GM12878 (cell line): ENCODE measurements around the gene FBN2. TPM values are rescaled to one million over a fixed set of nuclear protein-coding genes. Genes with fewer than 3 reads are reported as not detected.

Experiments
- ATAC-seq: fragments of 200-7000 bp; cut with Tn5 transposase; 3 replicates; pipeline ENCODE4 v1.9.1; 2020; ENCODE audit warnings: mild to moderate bottlenecking, moderate library complexity
- BruUV-seq: library from RNA; stranded (reverse); fragments of 400-500 nt; replicated peaks from 2 replicates; lab custom pipeline; 2021; lab: Mats Ljungman, UMichigan
- CTCF ChIA-PET: fragments of 300-600 bp; sonication (Branson Sonifier 250); formaldehyde crosslinking; extraction: SDS; loops from one replicate; lab custom pipeline; 2021; ENCODE audit warnings: inconsistent platforms; lab: Yijun Ruan, JAX
- POLR2A ChIA-PET: fragments of 350-600 bp; formaldehyde crosslinking; extraction: SDS; loops from one replicate; lab custom pipeline; 2021; ENCODE audit warnings: inconsistent platforms; lab: Charles Lee
- RAD21 ChIA-PET: fragments of 300-600 bp; sonication (Branson Sonifier 250); formaldehyde crosslinking; loops from one replicate; lab custom pipeline; 2023; ENCODE audit warnings: antibody characterized with exemption; ENCODE audit not compliant: unreplicated experiment; lab: Charles Lee
- SMC1A ChIA-PET: fragments of 300-600 bp; sonication (Branson Sonifier 250); formaldehyde crosslinking; loops from one replicate; lab custom pipeline; 2023; ENCODE audit not compliant: unreplicated experiment, uncharacterized antibody; lab: Charles Lee
- DNase-seq: peaks from one replicate; pipeline ENCODE4 v3.0.0-alpha.2; 2011; ENCODE audit warnings: low read depth, low spot score
- FAIRE-seq: peaks from 3 replicates; lab custom pipeline; 2011; peaks lifted over from hg19 to GRCh38; lab: Jason Lieb, UNC
- H2AFZ ChIP-seq: 2 replicates; pipeline ENCODE4 v1.6.0; 2011; ENCODE audit warnings: low read depth, low read length, control low read depth; ENCODE audit not compliant: control insufficient read depth
- H3K27ac ChIP-seq: 2 replicates; pipeline ENCODE4 v1.5.1; 2011; ENCODE audit warnings: control low read depth; ENCODE audit not compliant: control insufficient read depth, insufficient read depth
- H3K27me3 ChIP-seq, 2 experiments: replicated peaks in 1 of 2; 2 replicates each; pipeline versions ENCODE4 v1.6.0 to v1.6.1; 2011; ENCODE audit warnings: low read length in 1 of 2; ENCODE audit not compliant: control insufficient read depth in 2 of 2, insufficient read depth in 2 of 2
- H3K36me3 ChIP-seq, 2 experiments: 2 replicates each; pipeline ENCODE4 v1.5.1; 2011; ENCODE audit warnings: low read length in 1 of 2; ENCODE audit not compliant: control insufficient read depth in 2 of 2, insufficient read depth in 2 of 2
- H3K4me1 ChIP-seq: 2 replicates; pipeline ENCODE4 v1.6.1; 2011; ENCODE audit warnings: mild to moderate bottlenecking, low read length, moderate library complexity, mixed read lengths; ENCODE audit not compliant: control insufficient read depth, insufficient read depth
- H3K4me2 ChIP-seq: 2 replicates; pipeline ENCODE4 v1.6.0; 2011; ENCODE audit warnings: control low read depth; ENCODE audit not compliant: control insufficient read depth, insufficient read depth
- H3K4me3 ChIP-seq: fragments of 200-600 bp; sonication (generic); 2 replicates; pipeline ENCODE4 v1.5.1; 2016
- H3K79me2 ChIP-seq: 2 replicates; pipeline ENCODE4 v1.6.0; 2011; ENCODE audit warnings: low read length; ENCODE audit not compliant: control insufficient read depth, insufficient read depth
- H3K9ac ChIP-seq: 2 replicates; pipeline ENCODE4 v1.8.0; 2011; ENCODE audit warnings: low read length, control low read depth, mixed read lengths; ENCODE audit not compliant: control insufficient read depth, insufficient read depth
- H3K9me3 ChIP-seq: replicated peaks from 3 replicates; pipeline ENCODE4 v1.5.1; 2011; ENCODE audit warnings: mild to moderate bottlenecking, low read length; ENCODE audit not compliant: control insufficient read depth, insufficient read depth
- H4K20me1 ChIP-seq: 2 replicates; pipeline ENCODE4 v1.6.0; 2011; ENCODE audit not compliant: control insufficient read depth, insufficient read depth
- CUX1 ChIP-seq: IDR thresholded peaks from 2 replicates; pipeline ENCODE4 v1.6.1; 2012; ENCODE audit warnings: improper control_type of control experiment, low read depth, low read length; ENCODE audit not compliant: insufficient replicate concordance
- EGR1 ChIP-seq, 2 experiments: IDR thresholded peaks; 1 replicate in 1 of 2; 2 replicates in 1 of 2; pipeline ENCODE4 v1.6.1; 2011 to 2012; ENCODE audit warnings: low read depth in 2 of 2, low read length in 2 of 2, borderline replicate concordance in 1 of 2, mild to moderate bottlenecking in 1 of 2, moderate library complexity in 1 of 2
- HSF1 ChIP-seq: fragments of 150-350 bp; IDR thresholded peaks from 2 replicates; pipeline ENCODE4 v1.6.1; 2014; ENCODE audit warnings: mild to moderate bottlenecking, low read depth, low read length
- IRF4 ChIP-seq: IDR thresholded peaks from 2 replicates; pipeline ENCODE4 v1.6.1; 2011; ENCODE audit warnings: low read depth, low read length
- MTA2 ChIP-seq: fragments of 450-650 bp; IDR thresholded peaks from 2 replicates; pipeline ENCODE4 v1.6.1; 2016; ENCODE audit warnings: low read depth, mild to moderate bottlenecking, moderate library complexity
- SMAD5 ChIP-seq: IDR thresholded peaks from 2 replicates; pipeline ENCODE4 v1.6.1; 2016; ENCODE audit warnings: antibody characterized with exemption, low read depth
- SRF ChIP-seq, 2 experiments: IDR thresholded peaks; 2 replicates each; pipeline ENCODE4 v1.6.1; 2011; ENCODE audit warnings: low read depth in 2 of 2, low read length in 2 of 2, mild to moderate bottlenecking in 1 of 2, moderate library complexity in 1 of 2
- SUPT20H ChIP-seq: IDR thresholded peaks from 2 replicates; pipeline ENCODE4 v1.6.1; 2011; ENCODE audit warnings: low read depth, mild to moderate bottlenecking, low read length, moderate library complexity, borderline replicate concordance; ENCODE audit not compliant: control insufficient read depth
- TCF7 ChIP-seq: IDR thresholded peaks from 2 replicates; pipeline ENCODE4 v1.6.1; 2014; ENCODE audit warnings: antibody characterized with exemption, borderline replicate concordance
- YBX1 ChIP-seq: fragments of 450-650 bp; IDR thresholded peaks from 2 replicates; pipeline ENCODE4 v1.6.1; 2016; ENCODE audit warnings: antibody characterized with exemption
- ZNF622 ChIP-seq: fragments of 450-650 bp; IDR thresholded peaks from 2 replicates; pipeline ENCODE4 v1.6.1; 2017; ENCODE audit warnings: mild to moderate bottlenecking, inconsistent platforms
- ZSCAN29 ChIP-seq: fragments of 450-650 bp; IDR thresholded peaks from 2 replicates; pipeline ENCODE4 v1.6.1; 2017; ENCODE audit warnings: mild to moderate bottlenecking, moderate library complexity
- WGBS: methylation state at CpG from one replicate; pipeline ENCODE4 v1.1.6; 2016; ENCODE audit warnings: low lambda C conversion rate; ENCODE audit not compliant: insufficient replicate concordance, insufficient coverage; ENCODE audit errors: missing lambda C conversion rate; 5-methylcytosine and 5-hydroxymethylcytosine counted together
- in situ Hi-C: fragments of 300-500 bp; cut with MboI; formaldehyde crosslinking; loops from 9 replicates; pipeline ENCODE4 v1.14.3; 2018; ENCODE audit warnings: mixed read lengths
- intact Hi-C: fragments of 100-400 bp; cut with micrococcal nuclease; formaldehyde crosslinking; loops from one replicate; pipeline ENCODE4 v1.14.2; 2022; ENCODE audit not compliant: unreplicated experiment
- polyA plus RNA-seq, 11 experiments: library from polyadenylated mRNA; depleted of rRNA in 4 of 11; unstranded in 6 of 11; stranded (reverse) in 5 of 11; fragments of >200 nt; fragmentation: Nextera tagmentation in 4 of 11; fragmentation: Illumina TruSeq in 1 of 11; extraction: Ambion mirVana in 4 of 11; extraction: Trizol in 1 of 11; gene quantifications; 1 replicate in 1 of 11; 2 replicates in 10 of 11; pipeline versions ENCODE4 v1.2.1 to v1.2.3, GENCODE V29; 2011 to 2016; ENCODE audit warnings: inconsistent platforms in 2 of 11, missing spikeins in 2 of 11, low read depth in 1 of 11
- total RNA-seq, 4 experiments: library from RNA; depleted of rRNA in 3 of 4; stranded (reverse); fragments of >200 nt in 3 of 4; fragmentation: Illumina TruSeq in 1 of 4; extraction: Trizol in 1 of 4; gene quantifications; 2 replicates each; pipeline versions ENCODE4 v1.2.1 to v1.2.3, GENCODE V29; 2013 to 2021

The FBN2 gene
- total and polyA plus RNA-seq, 10 of the 15 experiments (the other 5 are each of a cell fraction or from before 2014, with no cell fraction given), result 0.01 to 0.98 (median 0.10) TPM; not detected in 3

DNA sequence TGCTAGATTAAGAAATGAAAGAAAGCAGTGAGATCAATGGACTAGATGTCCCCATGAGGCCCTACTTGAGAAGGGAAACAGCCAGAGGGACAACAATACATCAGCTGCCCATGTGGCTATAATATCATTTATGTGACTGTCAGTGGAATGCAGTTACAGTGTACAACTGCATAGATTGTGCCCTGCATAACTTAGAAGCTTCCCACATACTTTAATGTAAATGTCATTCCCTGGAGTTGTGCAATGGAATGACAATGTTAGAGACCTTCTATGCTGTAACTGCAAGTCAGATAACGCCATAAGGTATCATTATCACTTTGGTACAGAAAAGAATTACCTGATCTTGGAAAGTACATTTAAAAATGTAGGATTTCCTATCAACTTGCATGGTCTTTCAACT, 67.4 kb downstream of the FBN2 start:
- H3K27ac ChIP-seq, result no peak overlapping the region
- WGBS, result 0% methylated on average over 1 of the region's 1 CpG
- TF ChIP-seq EGR1 (IDR thresholded peaks at IDR 0.05; ENCODE audit: borderline replicate concordance in 1 of 2, low read depth in 2 of 2, low read length in 2 of 2) (no peak), SRF (IDR thresholded peaks at IDR 0.05; ENCODE audit: low read depth in 2 of 2, low read length in 2 of 2) (no peak)
- no peak overlapping the region for H3K4me2 ChIP-seq
- H4K20me1 ChIP-seq, result no peaks in the 10 kb centered on the region
- no peaks in the 10 kb centered on the region for H3K79me2 ChIP-seq
- ChIA-PET SMC1A (interaction anchor here (1.0 to 1.3 kb wide), 2 partner anchors 11 to 45 kb away, joined by 3 read pairs; no protein-coding TSS in a partner anchor), RAD21 (no interaction called here), POLR2A (no interaction called here), CTCF (no interaction called here)
- FAIRE-seq (no peak), DNase-seq (no peak), ATAC-seq (no peak)
- H3K9me3 ChIP-seq, result no peaks in the 10 kb centered on the region
- H3K4me1 ChIP-seq, result no peaks in the 10 kb centered on the region
- H2AFZ ChIP-seq, result no peak overlapping the region
- no peak overlapping the region for H3K4me3 ChIP-seq
- H3K27me3 ChIP-seq, result no peaks in the 10 kb centered on the region
- no peak overlapping the region for H3K9ac ChIP-seq
- BruUV-seq, result no TSS peak
- in situ Hi-C loops, result no loop called here
- intact Hi-C loops, result no loop called here
- no peaks in the 10 kb centered on the region for H3K36me3 ChIP-seq

GRCh38 chr5:128469912-128470311, 68.1 kb downstream of the FBN2 start:
- FAIRE-seq, result no peak
- TF ChIP-seq CUX1 (no peak), TCF7 (no peak), HSF1 (no peak), YBX1 (no peak), IRF4 (no peak), ZSCAN29 (no peak), ZNF622 (no peak), SMAD5 (no peak), SUPT20H (no peak), MTA2 (no peak)

More at GRCh38 chr5:128469912-128470311, 68.1 kb downstream of the FBN2 start:
- no peaks in the 10 kb centered on the region for H3K79me2 ChIP-seq
- in situ Hi-C loops (no loop called here), intact Hi-C loops (no loop called here)
- H3K4me3 ChIP-seq, result no peak overlapping the region
- no peaks in the 10 kb centered on the region for H3K27me3 ChIP-seq
- POLR2A ChIA-PET, result interaction anchor here (0.6 kb wide), 1 partner anchor 962 kb away, joined by 3 read pairs; no protein-coding TSS in a partner anchor
- no peak for DNase-seq
- H3K9ac ChIP-seq, result no peak overlapping the region
- H3K4me1 ChIP-seq, result no peaks in the 10 kb centered on the region
- no peak for ATAC-seq
- H3K4me2 ChIP-seq, result no peak overlapping the region
- no peaks in the 10 kb centered on the region for H4K20me1 ChIP-seq
- BruUV-seq, result no TSS peak
- no peaks in the 10 kb centered on the region for H3K9me3 ChIP-seq
- SMC1A ChIA-PET, result interaction anchor here (1.0 kb wide), 1 partner anchor 11 kb away, joined by 3 read pairs; no protein-coding TSS in a partner anchor
- WGBS, result 0% methylated on average over 2 of the region's 2 CpGs
- CTCF ChIA-PET, result no interaction called here
- RAD21 ChIA-PET, result no interaction called here
- no peak overlapping the region for H3K27ac ChIP-seq
- H2AFZ ChIP-seq, result no peak overlapping the region
- H3K36me3 ChIP-seq, result no peaks in the 10 kb centered on the region
